Aorta (tissue), 5 donors: ENCODE data around the gene KANSL3. TPM values are rescaled to one million over a fixed set of nuclear protein-coding genes. Genes with fewer than 3 reads are reported as not detected.
"Not testable (repeated sequence)": the region's sequence is repeated elsewhere in the genome, so short reads cannot be mapped to it uniquely, and the experiment has no call there.

Source experiments
- ATAC-seq: fragments of 200-7000 bp; cut with Tn5 transposase; one replicate; pipeline ENCODE4 v1.9.1; 2022; ENCODE audit warnings: moderate library complexity; ENCODE audit not compliant: low FRiP score
- DNase-seq, 2 donors: peaks; one replicate each; pipeline ENCODE4 v3.0.0-alpha.2; 2020
- H3K27ac ChIP-seq, 2 donors: one replicate each; pipeline ENCODE4 v1.5.1; 2013; ENCODE audit warnings: low read length in 2 of 2, mild to moderate bottlenecking in 2 of 2, moderate library complexity in 2 of 2, control low read depth in 1 of 2, inconsistent platforms in 1 of 2, low read depth in 1 of 2
- H3K27me3 ChIP-seq, 2 donors: one replicate each; pipeline ENCODE4 v1.6.1; 2013; ENCODE audit warnings: control low read depth in 1 of 2, low read length in 1 of 2, mild to moderate bottlenecking in 1 of 2, moderate library complexity in 1 of 2; ENCODE audit not compliant: insufficient read depth in 2 of 2, control insufficient read depth in 1 of 2
- H3K36me3 ChIP-seq, 2 donors: one replicate each; pipeline ENCODE4 v1.6.1; 2013; ENCODE audit warnings: control low read depth in 1 of 2, low read length in 1 of 2, mild to moderate bottlenecking in 1 of 2; ENCODE audit not compliant: insufficient read depth in 2 of 2, control insufficient read depth in 1 of 2
- H3K4me1 ChIP-seq, 2 donors: one replicate each; pipeline ENCODE4 v1.6.1; 2013; ENCODE audit warnings: low read length in 2 of 2, control low read depth in 1 of 2, mild to moderate bottlenecking in 1 of 2, moderate library complexity in 1 of 2; ENCODE audit not compliant: insufficient read depth in 2 of 2, control insufficient read depth in 1 of 2
- H3K4me3 ChIP-seq, 2 donors: one replicate each; pipeline ENCODE4 v1.5.1; 2013; ENCODE audit warnings: low read length in 2 of 2, control low read depth in 1 of 2, mild to moderate bottlenecking in 1 of 2
- H3K9me3 ChIP-seq: one replicate; pipeline ENCODE4 v1.6.1; 2013; ENCODE audit warnings: mild to moderate bottlenecking, low read length; ENCODE audit not compliant: control insufficient read depth
- WGBS, 2 donors: extraction: QIAGEN DNeasy Blood & Tissue Kit; methylation state at CpG; one replicate each; pipeline ENCODE4 v1.1.7; 2013; 5-methylcytosine and 5-hydroxymethylcytosine counted together
- intact Hi-C, 2 donors: fragments of 100-400 bp; cut with DNase I; formaldehyde crosslinking; loops; one replicate each; pipeline versions ENCODE4 v1.14.2 to v1.15.0; 2022
- polyA plus RNA-seq, 2 donors: library from polyadenylated mRNA; stranded (reverse); fragments of 200-250 nt; gene quantifications; one replicate each; pipeline ENCODE4 v1.2.3, GENCODE V29; 2013
- total RNA-seq, 2 donors: library from RNA; stranded (reverse); fragmentation: NEBNext Ultra II Directional; extraction: Animal tissue kit (Norgen Biotek cat#: 25700); gene quantifications; one replicate each; pipeline ENCODE4 v1.2.1, GENCODE V29; 2021
- donor health status: healthy with polysubstance abuse.
- donor health status: Bipolar disorder and iron deficiency.
- donor health status: DM: no; HTN: no; CAD: no.
- donor health status: DM: no; HTN: no; CAD: no.
- donor health status: DM: yes; HTN: yes; CAD: no.

KANSL3 gene
- total and polyA plus RNA-seq, 4 donors, result 15.4 to 63.0 (median 40.8) TPM

DNA sequence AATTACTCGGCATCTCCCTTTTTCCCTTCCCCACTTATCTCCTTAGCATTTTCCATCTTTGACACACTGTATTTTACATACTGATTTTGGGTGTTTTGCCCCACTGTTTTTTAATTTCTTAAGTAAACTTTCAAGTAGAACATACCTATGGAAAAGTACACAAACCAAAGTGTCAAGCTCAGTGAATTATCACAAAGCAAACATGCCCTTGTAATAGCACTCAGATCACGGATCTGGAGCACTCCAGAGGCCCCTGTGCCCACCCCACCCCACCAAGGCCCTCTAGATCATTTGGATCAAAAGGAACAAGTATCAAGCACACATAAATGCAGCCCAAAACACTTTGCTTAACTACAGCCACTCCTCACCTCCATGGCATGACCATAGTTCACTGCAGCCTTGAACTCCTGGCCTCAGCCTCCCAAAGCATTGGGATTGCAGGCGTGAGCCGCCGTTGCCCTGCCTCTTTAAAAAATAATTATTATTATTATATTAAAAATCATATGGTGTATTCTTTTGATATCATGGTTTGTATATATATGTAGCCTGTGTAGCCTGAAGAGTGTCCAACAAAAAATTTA lies 42.5 kb upstream of the KANSL3 start:
- Histone ChIP-seq H3K4me1 (no peaks in the 10 kb centered on the region), H3K36me3 (no peaks in the 10 kb centered on the region), H3K4me3 (no peak overlapping the region), H3K27me3 (no peaks in the 10 kb centered on the region), H3K27ac (no peak overlapping the region), H3K9me3 (no peaks in the 10 kb centered on the region)
- WGBS, 2 donors, result 47 to 53% methylated on average over 5 of the region's 5 CpGs
- DNase-seq (no peak), ATAC-seq (no peak)
- intact Hi-C loops, result no loop called here

DNA sequence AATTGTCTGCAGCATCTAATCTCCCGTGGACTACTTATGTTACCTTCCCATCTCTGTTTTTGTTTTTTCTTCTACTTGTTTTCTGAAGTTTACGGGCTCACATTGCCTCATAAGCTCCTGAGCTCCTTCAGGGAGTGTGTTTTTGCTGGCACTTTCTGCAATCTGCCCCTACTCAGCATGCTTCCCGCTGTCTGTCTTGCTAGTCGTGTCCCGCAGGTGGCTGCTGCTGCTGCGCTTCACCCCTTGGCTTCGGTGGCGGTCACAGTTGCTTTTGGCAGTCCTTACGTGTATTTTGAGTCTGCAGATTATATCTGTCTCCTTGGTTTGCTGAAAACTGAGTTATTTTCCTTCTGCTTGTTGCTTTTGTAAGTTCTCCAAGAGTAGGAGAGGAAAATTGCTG lies 41.7 kb upstream of the KANSL3 start:
- Histone ChIP-seq H3K4me1 (no peaks in the 10 kb centered on the region), H3K4me3 (no peak overlapping the region), H3K27me3 (no peaks in the 10 kb centered on the region), H3K27ac (no peak overlapping the region), H3K36me3 (no peaks in the 10 kb centered on the region), H3K9me3 (no peaks in the 10 kb centered on the region)
- WGBS, 2 donors, result 2 to 4% methylated on average over 9 of the region's 9 CpGs
- DNase-seq, result no peak
- ATAC-seq, result no peak
- intact Hi-C loops, result loop anchor here in 1 of 2 donors (5.0 kb wide), 1 partner anchor 43 kb away; the partner anchor contains the start of gene KANSL3

GRCh38 chr2:96669539-96670215 lies 31.6 kb upstream of the KANSL3 start:
- WGBS, 2 donors, result 91 to 92% methylated on average over 15 of the region's 15 CpGs
- peak in 1 of 2 donors; percentile 55 for DNase-seq
- Histone ChIP-seq H3K36me3 (no peaks in the 10 kb centered on the region), H3K4me3 (no peak overlapping the region), H3K4me1 (no peaks in the 10 kb centered on the region), H3K27ac (no peak overlapping the region), H3K27me3 (no peaks in the 10 kb centered on the region), H3K9me3 (no peaks in the 10 kb centered on the region)
- intact Hi-C loops, result no loop called here
- no peak for ATAC-seq

DNA sequence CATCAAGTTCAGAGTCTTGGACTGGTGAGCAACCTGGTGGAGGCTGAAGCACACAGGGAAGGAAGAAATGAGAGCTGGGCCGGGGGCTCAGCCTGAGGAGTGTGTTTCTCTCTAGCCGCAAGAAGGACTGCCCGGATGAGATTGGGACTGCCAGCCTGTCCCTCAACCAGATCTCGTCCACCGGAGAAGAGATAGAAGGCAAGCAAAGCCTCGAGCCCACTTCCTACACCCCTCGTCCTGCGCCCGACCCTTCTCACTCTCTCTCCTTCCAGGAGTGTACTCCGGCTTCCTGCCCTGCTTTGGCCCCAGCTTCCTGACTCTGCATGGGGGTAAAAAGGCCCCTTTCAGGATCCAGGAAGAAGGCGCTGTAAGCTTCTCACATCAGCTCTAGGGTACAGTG lies 30.7 kb upstream of the KANSL3 start:
- 93 to 94% methylated on average over 11 of the region's 11 CpGs for WGBS, 2 donors
- Histone ChIP-seq H3K4me1 (no peaks in the 10 kb centered on the region), H3K4me3 (no peak overlapping the region), H3K27me3 (no peaks in the 10 kb centered on the region), H3K27ac (no peak overlapping the region), H3K9me3 (no peaks in the 10 kb centered on the region), H3K36me3 (no peaks in the 10 kb centered on the region)
- DNase-seq (peak in 1 of 2 donors; percentile 45), ATAC-seq (no peak)
- intact Hi-C loops, result no loop called here

DNA sequence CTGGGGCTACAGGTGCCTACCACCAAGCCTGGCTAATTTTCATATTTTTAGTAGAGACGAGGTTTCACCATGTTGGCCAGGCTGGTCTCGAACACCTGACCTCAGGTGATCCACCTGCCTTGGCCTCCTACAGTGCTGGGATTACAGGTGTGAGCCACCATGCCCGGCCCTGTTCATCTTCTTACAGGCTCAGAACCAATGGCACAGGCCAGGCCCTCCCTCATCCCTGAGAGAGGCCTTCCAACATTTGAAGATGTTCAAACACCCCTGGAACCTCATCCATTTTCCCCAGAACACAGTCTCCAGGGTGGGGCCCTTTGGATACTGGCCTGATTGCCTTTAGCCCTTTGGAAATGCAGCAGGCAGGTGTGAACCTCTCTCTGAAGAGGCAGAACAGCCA lies 27.6 kb upstream of the KANSL3 start:
- not testable (repeated sequence) for ATAC-seq, H3K4me3 ChIP-seq, H3K9me3 ChIP-seq, H3K36me3 ChIP-seq, H3K27me3 ChIP-seq, H3K4me1 ChIP-seq
- peak in 1 of 2 donors; percentile 35 for DNase-seq
- peak overlapping the region; percentile 53 to 88 for H3K27ac ChIP-seq
- intact Hi-C loops, result loop anchor here in 1 of 2 donors (1.0 kb wide), 1 partner anchor 27 kb away; the partner anchor contains the start of gene KANSL3
- 97 to 98% methylated on average over 3 of the region's 3 CpGs for WGBS, 2 donors

- 34 to 35% methylated on average over 3 of the region's 3 CpGs for WGBS, 2 donors
- Histone ChIP-seq H3K4me1 (no peaks in the 10 kb centered on the region), H3K27ac (peak overlapping the region in 1 of 2 donors; percentile 88), H3K36me3 (no peaks in the 10 kb centered on the region), H3K27me3 (no peaks in the 10 kb centered on the region), H3K4me3 (no peak overlapping the region), H3K9me3 (no peaks in the 10 kb centered on the region)
- peak; percentile 82 for ATAC-seq
- intact Hi-C loops, result loop anchor here in 1 of 2 donors (1.0 kb wide), 1 partner anchor 27 kb away; the partner anchor contains the start of gene KANSL3
- DNase-seq, result peak; percentile 79 to 82
These were observed 27.0 kb upstream of the KANSL3 start for GRCh38 chr2:96665083-96665569.

DNA sequence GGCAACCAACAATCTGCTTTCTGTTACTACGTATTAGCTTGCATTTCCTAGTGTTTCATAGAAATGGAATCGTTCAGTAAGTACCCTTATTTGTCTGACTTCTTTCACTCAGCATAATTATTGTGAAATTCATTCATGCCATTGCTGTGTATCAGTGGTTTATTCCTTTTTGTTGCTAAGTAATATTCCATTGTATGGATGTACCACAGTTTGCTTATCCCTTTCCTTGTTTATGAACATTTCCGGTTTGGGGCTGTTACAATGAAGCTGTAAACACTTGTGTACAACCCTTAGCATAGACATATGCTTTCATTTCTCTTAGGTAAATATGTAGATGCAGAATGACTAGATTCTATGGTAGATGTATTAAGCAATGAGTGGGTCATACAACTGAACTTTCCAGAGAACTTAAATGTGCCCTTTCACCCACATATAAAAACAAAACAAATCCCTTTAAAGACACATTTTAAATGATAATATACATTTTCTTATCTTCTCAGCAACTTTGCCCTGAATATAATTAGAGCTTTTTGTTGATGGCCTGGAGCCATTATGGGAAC lies 26.3 kb upstream of the KANSL3 start:
- ATAC-seq (no peak), DNase-seq (no peak)
- WGBS, 2 donors, result 94 to 96% methylated on average over 3 of the region's 3 CpGs
- peak overlapping the region in 1 of 2 donors; percentile 81 for H3K27ac ChIP-seq
- H3K36me3 ChIP-seq, result no peaks in the 10 kb centered on the region
- H3K4me3 ChIP-seq, result no peak overlapping the region
- intact Hi-C loops, result no loop called here
- H3K9me3 ChIP-seq, result no peaks in the 10 kb centered on the region
- H3K4me1 ChIP-seq, result no peaks in the 10 kb centered on the region
- no peaks in the 10 kb centered on the region for H3K27me3 ChIP-seq

DNA sequence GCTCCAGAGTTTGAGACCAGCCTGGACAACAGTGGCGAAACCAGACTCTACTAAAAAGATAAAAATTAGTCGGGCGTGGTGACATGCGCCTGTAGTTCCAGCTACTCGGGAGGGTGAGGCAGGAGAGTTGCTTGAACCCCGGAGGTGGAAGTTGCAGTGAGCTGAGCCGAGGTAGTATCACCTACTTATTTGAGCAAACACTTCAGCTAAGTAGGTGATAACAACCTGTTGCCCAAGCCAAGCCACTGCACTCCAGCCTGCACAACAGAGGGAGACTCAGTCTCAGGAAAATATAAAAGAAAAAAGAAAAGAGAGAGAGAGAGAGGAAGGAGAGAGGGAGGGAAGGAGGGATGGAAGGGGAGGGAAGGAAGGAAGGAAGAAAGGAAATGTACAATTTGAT lies 25.7 kb upstream of the KANSL3 start:
- ATAC-seq (no peak), DNase-seq (peak in 1 of 2 donors; percentile 28)
- intact Hi-C loops, result no loop called here
- Histone ChIP-seq H3K4me1 (no peaks in the 10 kb centered on the region), H3K4me3 (no peak overlapping the region), H3K27ac (no peak overlapping the region), H3K9me3 (no peaks in the 10 kb centered on the region), H3K36me3 (no peaks in the 10 kb centered on the region), H3K27me3 (no peaks in the 10 kb centered on the region)
- 88 to 89% methylated on average over 7 of the region's 7 CpGs for WGBS, 2 donors
